Activated CD8-positive, alpha-beta memory T cell treated with anti-CD3 and anti-CD28 coated beads, Interleukin-2, amount 50 U/mL, for 48 hours (primary cell): ENCODE data around the gene NCKAP5.

Source experiments
- DNase-seq: peaks from one replicate; pipeline ENCODE4 v3.0.0-alpha.2; 2020

The NCKAP5 gene

GRCh38 chr2:132965460-132965859 lies 602.8 kb downstream of the NCKAP5 start:
- DNase-seq, result no peak

DNA sequence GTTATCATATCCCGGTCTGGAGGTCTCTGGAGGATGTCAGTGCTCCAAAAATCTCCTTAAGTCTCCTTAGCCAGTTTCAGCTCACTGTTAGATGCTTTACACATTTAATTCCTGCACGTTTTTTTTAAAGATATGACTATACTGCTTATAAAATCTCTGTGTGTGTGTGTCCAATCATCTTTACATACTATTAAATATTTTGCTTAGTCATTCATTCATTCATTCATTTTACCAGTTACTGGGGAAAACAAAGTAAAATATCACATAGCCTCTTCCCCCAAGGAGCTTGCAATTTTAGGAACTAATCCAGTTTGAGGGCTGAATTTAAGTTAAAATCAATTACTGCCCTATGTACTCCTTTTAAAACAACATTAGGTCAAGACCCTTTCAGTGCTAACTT lies 605.1 kb downstream of the NCKAP5 start:
- no peak for DNase-seq

GRCh38 chr2:132958887-132959286 lies 609.4 kb downstream of the NCKAP5 start:
- DNase-seq, result no peak

- no peak for DNase-seq
These were observed 612.2 kb downstream of the NCKAP5 start for GRCh38 chr2:132955871-132956615.

GRCh38 chr2:132953771-132954170 lies 614.5 kb downstream of the NCKAP5 start:
- no peak for DNase-seq

DNA sequence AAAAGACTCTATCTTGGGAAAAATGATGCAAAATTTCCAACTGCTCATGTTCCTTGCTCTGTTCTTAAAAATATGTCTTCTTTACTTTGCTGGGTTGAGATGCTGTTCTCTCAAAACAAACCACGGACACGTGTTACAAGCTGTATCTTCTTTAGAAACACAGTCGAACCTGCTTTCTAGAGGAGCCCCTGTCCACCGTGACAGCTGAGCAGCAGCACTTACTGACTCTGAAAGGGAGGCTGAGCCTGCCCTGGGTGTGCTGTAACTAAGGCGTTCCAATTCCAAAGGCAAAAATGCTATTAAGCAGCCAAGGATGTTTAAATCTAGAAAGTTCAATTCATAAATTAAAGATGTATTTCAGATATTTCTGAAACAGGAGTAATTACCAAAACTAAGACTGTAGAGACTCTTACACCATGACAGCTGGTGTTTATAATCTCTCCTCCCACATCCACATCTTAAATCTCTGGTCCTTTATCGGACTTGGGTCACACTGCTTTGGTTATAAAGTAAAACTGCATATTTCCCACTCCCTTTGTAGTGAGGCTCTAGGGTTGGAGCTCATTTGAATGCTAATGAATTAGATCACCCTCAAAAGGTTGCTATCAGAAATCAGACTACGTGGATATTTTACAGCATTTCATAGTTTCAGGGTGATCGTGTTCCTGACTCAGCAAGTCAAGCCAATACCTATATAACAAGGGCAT lies 617.1 kb downstream of the NCKAP5 start:
- no peak for DNase-seq

- no peak for DNase-seq
These were observed 619.2 kb downstream of the NCKAP5 start for GRCh38 chr2:132949108-132949507.

DNA sequence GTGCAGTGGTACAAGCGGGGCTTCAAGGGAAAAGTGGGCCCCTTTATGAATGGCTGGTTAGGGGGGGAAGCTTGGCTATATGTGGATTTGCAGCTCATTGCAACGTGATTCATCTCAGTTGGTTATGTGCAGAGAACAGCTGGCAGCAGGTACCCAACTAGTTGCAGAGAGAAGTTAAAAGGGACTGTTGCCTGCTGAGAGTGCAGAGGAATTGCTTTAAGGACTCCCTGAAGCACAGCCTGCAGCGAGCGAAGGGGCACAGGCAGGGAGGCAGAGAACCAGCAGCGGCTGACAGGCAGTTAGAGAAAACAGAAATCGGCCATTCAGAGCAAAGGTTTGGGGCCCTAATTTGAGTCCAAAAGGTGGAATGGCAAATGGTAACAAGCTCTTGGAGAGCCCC lies 620.1 kb downstream of the NCKAP5 start:
- no peak for DNase-seq

DNA sequence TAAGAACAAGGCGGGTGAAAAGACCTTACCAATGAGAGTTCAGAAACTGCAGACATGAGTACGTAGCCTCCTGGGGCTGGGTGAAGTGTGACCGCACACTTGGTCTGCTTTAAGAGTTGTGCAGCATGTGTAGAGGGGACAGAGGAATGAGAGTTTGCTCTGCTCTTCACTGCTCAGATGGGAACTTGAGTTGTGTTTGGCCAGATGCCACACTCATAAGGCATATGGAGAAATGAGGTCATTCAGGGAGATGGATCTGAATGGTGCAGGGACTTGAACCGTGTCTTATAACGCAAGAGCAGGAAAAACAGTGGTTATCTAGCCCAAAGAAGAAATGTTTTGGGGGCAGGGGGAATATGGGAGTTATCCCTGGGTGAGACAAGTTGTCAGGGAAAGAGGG lies 624.4 kb downstream of the NCKAP5 start:
- no peak for DNase-seq

- no peak for DNase-seq
These were observed 626.8 kb downstream of the NCKAP5 start for GRCh38 chr2:132941296-132942020.

- no peak for DNase-seq
These were observed 630.6 kb downstream of the NCKAP5 start for GRCh38 chr2:132937629-132938028.

DNA sequence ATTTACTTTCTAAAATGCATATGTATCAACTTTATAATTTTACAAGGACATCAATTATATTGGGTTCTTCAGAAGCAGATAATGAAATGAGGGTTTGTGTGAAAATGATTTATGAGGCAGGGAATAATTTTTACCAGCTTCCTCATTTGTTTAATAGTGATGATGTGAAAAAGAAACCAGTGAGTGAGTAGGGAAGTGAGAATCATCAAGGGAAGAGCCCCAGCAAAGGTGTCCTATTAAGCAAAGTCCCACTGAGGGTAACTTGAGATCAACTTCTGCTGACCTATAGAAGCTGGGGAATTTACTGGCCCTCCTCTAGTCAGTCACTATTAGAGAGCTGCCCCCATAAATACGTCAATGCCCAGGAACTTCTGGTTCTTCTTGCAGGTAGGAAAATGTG lies 631.5 kb downstream of the NCKAP5 start:
- DNase-seq, result no peak

DNA sequence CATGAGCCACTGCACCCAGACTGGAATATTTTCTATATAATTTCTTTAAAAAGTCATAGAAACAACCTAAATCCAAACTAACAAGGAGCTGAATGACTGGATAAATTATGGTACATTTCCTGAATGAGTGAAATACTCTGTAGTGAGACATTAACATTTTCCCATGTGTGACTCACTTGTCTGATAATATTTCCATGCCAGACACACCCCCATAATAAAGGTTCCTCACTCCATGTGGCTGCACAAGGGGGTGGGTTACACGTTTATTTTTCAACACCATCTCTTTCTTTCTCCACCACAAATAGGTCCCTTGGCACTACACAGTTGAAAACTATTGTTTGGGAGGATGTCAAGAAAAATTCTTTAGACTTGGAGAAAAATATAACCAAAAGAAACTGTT lies 632.0 kb downstream of the NCKAP5 start:
- DNase-seq, result no peak

DNA sequence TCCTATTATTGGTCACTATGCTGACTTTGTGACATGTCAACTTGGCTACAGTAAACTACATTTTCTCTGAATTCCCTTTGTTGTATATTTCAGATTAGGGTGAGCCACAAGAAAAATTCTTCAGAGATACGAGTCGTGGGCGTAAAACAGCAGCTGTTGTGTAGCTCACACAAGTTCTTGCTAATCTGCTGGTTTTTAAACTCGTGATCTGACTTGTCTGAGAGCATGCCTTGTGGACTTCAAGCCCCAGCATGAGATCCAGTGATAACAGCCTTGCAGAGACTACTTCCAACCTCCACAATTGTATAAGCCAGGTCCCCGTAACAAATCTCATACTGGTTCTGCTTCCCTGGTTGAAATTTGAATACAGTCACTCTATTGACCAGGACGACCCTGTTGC lies 638.5 kb downstream of the NCKAP5 start:
- DNase-seq, result no peak

DNA sequence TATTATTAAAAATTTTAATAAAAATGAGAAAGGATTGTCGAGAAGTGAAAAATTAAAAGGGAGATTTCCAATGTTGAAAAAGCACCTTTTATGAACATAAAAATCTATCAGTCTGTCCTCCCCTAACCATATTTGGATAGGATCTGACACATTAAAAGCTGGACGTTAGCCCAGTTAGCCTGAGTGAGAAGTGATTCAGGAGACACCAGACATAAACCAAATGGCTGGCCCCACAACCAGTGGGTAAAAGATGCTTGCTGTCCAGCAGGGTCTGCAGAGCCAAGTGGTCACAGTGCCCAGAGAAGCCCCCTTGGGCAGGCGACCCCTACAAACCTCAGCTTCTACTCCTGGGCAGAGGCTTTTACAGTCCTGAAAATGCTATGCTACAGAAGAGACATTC lies 644.5 kb downstream of the NCKAP5 start:
- no peak for DNase-seq

GRCh38 chr2:132915812-132916549 lies 652.3 kb downstream of the NCKAP5 start:
- no peak for DNase-seq

DNA sequence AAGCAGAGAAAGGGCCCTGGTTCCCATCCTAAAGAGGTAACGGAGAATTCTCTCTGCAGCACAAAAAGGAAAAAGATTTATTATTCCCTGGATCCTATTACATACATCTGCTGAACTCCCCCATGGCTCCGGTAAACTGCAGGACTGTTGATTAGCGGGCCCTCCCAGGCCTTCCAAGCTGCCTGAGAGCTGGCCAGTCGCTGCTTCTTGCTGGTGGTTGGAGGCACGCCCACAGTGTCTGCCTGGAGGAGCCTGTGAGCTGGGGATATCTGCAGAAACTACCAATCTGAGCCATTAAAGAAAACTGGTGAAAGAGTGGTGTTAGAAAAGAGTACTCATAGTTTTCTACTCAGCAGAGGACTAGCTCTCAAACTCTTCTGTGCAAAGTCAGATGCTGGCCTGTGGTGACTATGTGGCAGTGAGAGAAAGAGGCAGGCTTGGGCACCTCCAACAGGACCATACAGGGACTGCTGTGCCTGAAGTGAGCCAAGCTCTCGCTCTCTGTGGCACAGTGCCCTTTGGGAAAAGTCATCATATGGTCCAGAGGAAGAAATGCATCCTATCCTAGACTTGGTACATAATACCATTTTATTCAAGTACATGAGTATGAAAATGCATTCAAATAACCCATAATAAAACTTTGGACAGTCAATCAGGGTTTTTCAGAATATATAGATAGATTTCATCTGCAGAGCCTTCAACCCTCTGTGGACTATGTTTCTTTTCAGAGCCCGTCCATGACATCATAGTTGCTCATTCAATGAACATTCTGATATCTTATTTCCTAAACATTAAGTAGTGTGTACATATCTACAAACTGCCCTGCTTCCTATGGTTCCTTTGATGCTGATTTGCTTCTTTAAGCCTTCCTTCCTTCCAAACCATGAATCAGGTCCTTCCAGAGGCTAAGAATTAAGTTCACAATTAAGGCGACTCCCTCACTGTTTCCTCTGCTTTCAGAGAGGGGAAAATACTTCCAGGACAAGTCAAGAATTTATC lies 656.2 kb downstream of the NCKAP5 start:
- DNase-seq, result no peak

- no peak for DNase-seq
These were observed 657.8 kb downstream of the NCKAP5 start for GRCh38 chr2:132910432-132910831.

GRCh38 chr2:132909427-132909826 lies 658.8 kb downstream of the NCKAP5 start:
- DNase-seq, result no peak

GRCh38 chr2:132904142-132904842 lies 664.0 kb downstream of the NCKAP5 start:
- DNase-seq, result no peak

DNA sequence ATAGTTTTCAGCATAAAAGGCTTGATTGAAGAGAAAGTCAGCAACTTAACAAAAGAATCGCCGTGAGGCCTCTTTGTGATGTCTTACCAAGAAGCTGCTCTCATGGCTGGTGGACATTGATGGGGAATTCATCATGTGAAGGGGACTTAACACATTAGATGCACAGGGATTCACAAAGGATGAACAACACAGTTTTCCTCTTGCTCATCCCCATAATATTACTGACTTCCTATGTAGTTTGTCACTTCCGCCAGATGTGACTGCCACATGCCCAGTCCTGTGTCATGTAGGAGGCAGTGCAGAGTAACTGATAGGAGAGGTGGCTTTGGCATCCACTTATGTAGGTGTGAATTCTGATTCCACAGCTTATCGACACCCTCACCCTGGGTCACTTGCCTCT lies 665.6 kb downstream of the NCKAP5 start:
- no peak for DNase-seq
